Ovary (tissue), 10 donors: ENCODE data around the gene TNFRSF11A. TPM values are rescaled to one million over a fixed set of nuclear protein-coding genes. Genes with fewer than 3 reads are reported as not detected.

Experiments used
- DNase-seq, 5 donors: peaks; one replicate each; pipeline ENCODE4 v3.0.0-alpha.2; 2019 to 2020
- H3K27ac ChIP-seq, 2 donors: fragments of 200-600 bp; one replicate each; pipeline versions ENCODE4 v1.5.1 to v1.8.0; 2019 to 2022
- H3K27me3 ChIP-seq: fragments of 200-600 bp; one replicate; pipeline ENCODE4 v1.8.0; 2022
- H3K36me3 ChIP-seq: fragments of 200-600 bp; sonication (generic); one replicate; pipeline ENCODE4 v1.5.1; 2019
- H3K4me1 ChIP-seq: one replicate; pipeline ENCODE4 v1.8.1; 2013; ENCODE audit warnings: mild to moderate bottlenecking, moderate library complexity; ENCODE audit not compliant: insufficient read depth
- H3K4me3 ChIP-seq: fragments of 200-600 bp; sonication (generic); one replicate; pipeline ENCODE4 v1.5.1; 2017
- H3K9me3 ChIP-seq, 2 donors: fragments of 200-600 bp in 1 of 2; sonication (generic) in 1 of 2; one replicate each; pipeline versions ENCODE4 v1.5.1 to v1.8.1; 2013 to 2019; ENCODE audit warnings: mild to moderate bottlenecking in 1 of 2, moderate library complexity in 1 of 2
- EP300 ChIP-seq: sonication (generic); formaldehyde crosslinking; IDR thresholded peaks from one replicate; pipeline ENCODE4 v1.6.1; 2017; ENCODE audit warnings: antibody characterized with exemption
- POLR2A ChIP-seq: fragments of 450-650 bp; IDR thresholded peaks from one replicate; pipeline ENCODE4 v1.6.1; 2017; ENCODE audit warnings: antibody characterized with exemption, mild to moderate bottlenecking, moderate library complexity
- WGBS, 3 donors: extraction: QIAGEN DNeasy Blood & Tissue Kit in 1 of 3; methylation state at CpG; one replicate each; pipeline versions ENCODE4 v1.1.5 to v1.1.7; 2013 to 2017; 5-methylcytosine and 5-hydroxymethylcytosine counted together
- intact Hi-C, 4 donors: fragments of 100-400 bp; cut with DNase I; formaldehyde crosslinking; loops; one replicate each; pipeline versions ENCODE4 v1.11.0 to v1.15.1; 2022 to 2023
- long read RNA-seq, 3 donors: library from polyadenylated mRNA in 2 of 3; unstranded in 2 of 3; transcript quantifications; one replicate each; pipeline ENCODE4 v2.0.0 and lab custom pipeline, GENCODE V29; 2021 to 2026
- polyA plus RNA-seq, 2 donors: library from polyadenylated mRNA; stranded (reverse); fragments of 200-250 nt in 1 of 2; fragments of 350-450 nt in 1 of 2; fragmentation: Illumina TruSeq in 1 of 2; extraction: RNeasy Lipid Tissue Mini Kit (QIAGEN cat#74804) in 1 of 2; gene quantifications; one replicate each; pipeline ENCODE4 v1.2.3, GENCODE V29; 2013 to 2014
- total RNA-seq, 7 donors: library from RNA; depleted of rRNA in 2 of 7; stranded (reverse); fragments of >200 nt in 2 of 7; fragmentation: NEBNext Ultra II Directional in 3 of 7; extraction: Animal tissue kit (Norgen Biotek cat#: 25700) in 3 of 7; gene quantifications; one replicate each; pipeline versions ENCODE4 v1.1.0 to v1.2.4, GENCODE V29; 2016 to 2023
- TF ChIP-seq, protein P1 (sequence below), 3 donors: fragments of 450-650 bp in 2 of 3; fragments of 200-600 bp in 1 of 3; IDR thresholded peaks; one replicate each; pipeline versions ENCODE4 v1.5.1 to v1.8.0; 2016 to 2022; ENCODE audit warnings: antibody characterized with exemption in 3 of 3, mild to moderate bottlenecking in 1 of 3
- donor health status: DM: no; HTN: no; CAD: no; lungs with moderate emphysema.
- donor health status: DM: no; HTN: no; CAD: no.
- donor health status: Bipolar disorder and iron deficiency.
- donor health status: DM: yes; HTN: yes; CAD: no.
- donor health status: DM: no; HTN: no; CAD: no.
- donor health status: DM: yes; HTN: yes; CAD: no.

Gene TNFRSF11A
- total RNA-seq = 1 to 10 TPM; 1.4 to 9.2 (median 1.9) TPM
- polyA plus RNA-seq = 1 to 10 TPM in 1 of 2 donors, under 1 TPM in 1; 0.70 to 1.8 TPM
- long read RNA-seq, donor 1 = 0 reads
- long read RNA-seq, donor 2, full-length matches to known transcripts = 1 of 1 reads
- long read RNA-seq, donor 2, partial matches to known transcripts = 0 of 1 reads
- long read RNA-seq, donor 2, other reads (novel, unspliced or antisense) = 0 of 1 reads
- long read RNA-seq, donor 3, partial matches to known transcripts = 3 of 4 reads
- long read RNA-seq, donor 3, other reads (novel, unspliced or antisense) = 1 of 4 reads

DNA sequence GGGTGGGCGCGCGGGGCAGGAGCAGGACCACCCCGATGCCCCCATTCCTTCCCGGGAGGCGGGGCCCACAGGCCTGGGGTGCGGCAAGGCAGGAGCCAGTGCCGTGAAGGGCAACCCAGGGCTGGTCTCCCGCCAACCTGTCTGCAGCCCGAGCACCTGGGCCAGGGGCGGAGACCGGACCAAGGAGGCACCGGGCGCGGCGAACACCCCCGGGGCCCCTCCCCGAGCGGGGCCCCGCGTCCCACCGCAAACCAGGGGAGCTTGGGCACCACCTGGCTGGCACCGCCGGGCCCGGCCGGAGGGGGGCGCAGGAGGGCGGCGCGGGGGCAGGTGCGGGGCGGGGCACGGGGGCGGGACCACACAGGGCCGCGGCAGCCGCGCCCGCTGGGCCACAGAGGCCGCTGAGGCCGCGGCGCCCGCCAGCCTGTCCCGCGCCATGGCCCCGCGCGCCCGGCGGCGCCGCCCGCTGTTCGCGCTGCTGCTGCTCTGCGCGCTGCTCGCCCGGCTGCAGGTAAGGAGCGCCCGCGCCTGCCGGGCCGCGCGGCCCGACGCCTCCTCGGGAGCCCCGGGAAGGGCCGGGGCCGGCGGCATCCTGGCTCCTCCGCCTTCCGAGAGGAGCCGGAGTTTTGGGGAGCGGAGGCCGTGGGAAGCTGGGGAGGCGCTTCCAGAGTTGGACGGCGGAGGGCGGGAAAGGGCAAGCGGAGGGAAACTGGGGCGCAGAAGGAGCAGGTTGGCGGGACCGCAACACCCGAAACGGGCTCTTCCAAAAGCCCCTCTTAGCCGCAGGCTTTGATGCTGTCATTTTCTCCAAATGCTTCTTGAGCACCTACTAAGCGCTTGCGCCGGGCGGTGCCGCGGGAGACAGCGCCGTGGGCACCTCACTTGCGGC is at the start of gene TNFRSF11A:
TNFRSF11A (plus strand) TSS at position 394 of the 889 bp plus-strand sequence; CDS start at position 437, 43 bp downstream.
- peak within 1 kb of the TSS; percentile 21 for H3K4me3 ChIP-seq
- 2 to 5% (median 2%) methylated on average over 63 to 99 of the region's 99 CpGs for WGBS, 3 donors
- no peaks in the 10 kb centered on the region for H3K36me3 ChIP-seq
- TF ChIP-seq, protein P1, sequence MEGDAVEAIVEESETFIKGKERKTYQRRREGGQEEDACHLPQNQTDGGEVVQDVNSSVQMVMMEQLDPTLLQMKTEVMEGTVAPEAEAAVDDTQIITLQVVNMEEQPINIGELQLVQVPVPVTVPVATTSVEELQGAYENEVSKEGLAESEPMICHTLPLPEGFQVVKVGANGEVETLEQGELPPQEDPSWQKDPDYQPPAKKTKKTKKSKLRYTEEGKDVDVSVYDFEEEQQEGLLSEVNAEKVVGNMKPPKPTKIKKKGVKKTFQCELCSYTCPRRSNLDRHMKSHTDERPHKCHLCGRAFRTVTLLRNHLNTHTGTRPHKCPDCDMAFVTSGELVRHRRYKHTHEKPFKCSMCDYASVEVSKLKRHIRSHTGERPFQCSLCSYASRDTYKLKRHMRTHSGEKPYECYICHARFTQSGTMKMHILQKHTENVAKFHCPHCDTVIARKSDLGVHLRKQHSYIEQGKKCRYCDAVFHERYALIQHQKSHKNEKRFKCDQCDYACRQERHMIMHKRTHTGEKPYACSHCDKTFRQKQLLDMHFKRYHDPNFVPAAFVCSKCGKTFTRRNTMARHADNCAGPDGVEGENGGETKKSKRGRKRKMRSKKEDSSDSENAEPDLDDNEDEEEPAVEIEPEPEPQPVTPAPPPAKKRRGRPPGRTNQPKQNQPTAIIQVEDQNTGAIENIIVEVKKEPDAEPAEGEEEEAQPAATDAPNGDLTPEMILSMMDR (IDR thresholded peaks at IDR 0.05) = no peak
- no peak for TF ChIP-seq EP300
- no peak for TF ChIP-seq POLR2A
- no peak within 1 kb of the TSS for H3K27ac ChIP-seq
- H3K4me1 ChIP-seq = peaks cover 4% of the 10 kb centered on the region
- DNase-seq = no peak
- peaks cover 3% of the 10 kb centered on the region for H3K27me3 ChIP-seq
- no peaks in the 10 kb centered on the region for H3K9me3 ChIP-seq
- intact Hi-C loops = no loop called here

DNA sequence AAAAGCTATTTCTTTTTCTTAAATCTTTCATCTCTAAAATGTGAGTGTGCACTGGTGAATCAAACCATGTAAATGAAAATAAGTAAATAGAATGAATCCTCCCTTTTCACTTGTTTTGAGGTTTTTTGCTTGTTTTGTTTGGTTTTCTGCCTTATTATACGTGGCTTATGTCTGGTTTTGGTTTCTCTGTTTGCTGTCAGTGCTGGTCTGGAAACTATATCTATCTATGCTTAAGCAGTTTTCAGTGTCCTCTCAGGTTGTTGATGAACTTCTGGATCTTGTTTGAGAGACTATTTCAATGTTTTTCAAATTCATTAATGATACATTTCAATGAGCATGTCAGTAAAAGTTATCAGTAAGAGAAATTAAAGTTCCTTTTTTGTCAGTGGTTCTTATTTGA is 48.1 kb upstream of the TNFRSF11A start:
- Histone ChIP-seq H3K4me1 (no peaks in the 10 kb centered on the region), H3K27me3 (no peaks in the 10 kb centered on the region), H3K27ac (no peak overlapping the region), H3K36me3 (no peaks in the 10 kb centered on the region), H3K4me3 (no peak overlapping the region), H3K9me3 (no peaks in the 10 kb centered on the region)
- TF ChIP-seq, protein P1 (IDR thresholded peaks at IDR 0.05) = no peak
- TF ChIP-seq EP300 = no peak
- TF ChIP-seq POLR2A = no peak
- no peak for DNase-seq
- intact Hi-C loops = no loop called here
- WGBS, 3 donors = 44 to 63% (median 47%) methylated on average over 1 of the region's 1 CpG

DNA sequence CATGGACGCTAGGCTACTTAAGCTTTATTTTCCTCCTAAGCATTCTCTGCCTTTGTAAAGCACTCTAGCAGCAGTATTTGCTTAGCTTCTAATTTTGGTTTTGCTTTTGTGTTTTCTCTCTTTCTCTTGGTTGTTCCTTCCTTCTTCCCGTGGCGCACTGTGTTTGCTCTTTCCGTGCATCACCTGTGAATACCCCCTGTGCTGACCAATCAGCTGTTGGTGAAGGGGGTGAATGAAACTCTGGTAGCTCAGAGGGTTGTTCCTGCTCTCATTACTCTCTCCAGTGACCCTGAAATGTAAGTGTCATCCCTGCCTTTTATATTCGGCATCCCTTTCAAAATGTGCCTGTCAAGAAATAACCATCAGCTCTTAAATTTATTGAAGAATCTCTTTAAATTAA is 45.5 kb upstream of the TNFRSF11A start:
- no peak overlapping the region for H3K27ac ChIP-seq
- DNase-seq = no peak
- peaks cover 2% of the 10 kb centered on the region for H3K4me1 ChIP-seq
- TF ChIP-seq, protein P1 (IDR thresholded peaks at IDR 0.05) = no peak
- TF ChIP-seq EP300 (no peak), POLR2A (no peak)
- no peak overlapping the region for H3K4me3 ChIP-seq
- 63 to 89% (median 72%) methylated on average over 5 of the region's 5 CpGs for WGBS, 3 donors
- H3K9me3 ChIP-seq = no peaks in the 10 kb centered on the region
- no peaks in the 10 kb centered on the region for H3K27me3 ChIP-seq
- H3K36me3 ChIP-seq = no peaks in the 10 kb centered on the region
- intact Hi-C loops = no loop called here

DNA sequence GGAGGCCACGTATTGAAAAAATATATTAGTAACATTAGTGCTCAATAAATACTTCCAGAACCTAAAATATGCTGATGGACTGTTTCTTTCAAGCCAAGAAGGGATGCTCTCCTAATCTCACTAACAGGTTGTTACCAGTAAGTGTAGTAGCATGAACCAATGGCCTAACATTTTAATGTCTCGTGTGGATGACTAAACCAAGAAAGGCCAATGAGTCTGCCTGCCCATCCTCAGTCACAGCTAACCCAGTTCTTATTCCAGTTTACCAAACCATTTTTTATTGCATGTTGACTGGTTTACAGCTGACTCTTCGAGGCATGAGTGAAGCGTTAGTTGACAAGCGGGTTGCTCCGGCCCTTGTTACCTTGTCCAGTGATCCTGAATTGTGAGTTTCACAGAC is 45.1 kb upstream of the TNFRSF11A start:
- TF ChIP-seq EP300 (no peak), POLR2A (no peak)
- TF ChIP-seq, protein P1 (IDR thresholded peaks at IDR 0.05) = no peak
- 85 to 99% (median 97%) methylated on average over 6 of the region's 6 CpGs for WGBS, 3 donors
- no peak overlapping the region for H3K4me3 ChIP-seq
- H3K27me3 ChIP-seq = no peaks in the 10 kb centered on the region
- H3K9me3 ChIP-seq = no peaks in the 10 kb centered on the region
- intact Hi-C loops = no loop called here
- no peaks in the 10 kb centered on the region for H3K36me3 ChIP-seq
- H3K4me1 ChIP-seq = peaks cover 2% of the 10 kb centered on the region
- no peak overlapping the region for H3K27ac ChIP-seq
- DNase-seq = no peak
